ENCODE measurements around the gene SUSD1. TPM values are rescaled to one million over a fixed set of nuclear protein-coding genes. Genes with fewer than 3 reads are reported as not detected.

The SUSD1 gene
- total RNA-seq, 1 donor from 2014 or later: 16.6 TPM

- H3K9ac ChIP-seq (ENCODE audit: low read length): peak overlapping the region; percentile 47
- H3K27ac Mint-ChIP-seq (ENCODE audit: unreplicated experiment): peak overlapping the region; percentile 95
- DNase-seq (ENCODE audit: low read depth): peak; percentile 74
These were observed 115.7 kb downstream of the SUSD1 start for GRCh38 chr9:112059145-112059965.

DNA sequence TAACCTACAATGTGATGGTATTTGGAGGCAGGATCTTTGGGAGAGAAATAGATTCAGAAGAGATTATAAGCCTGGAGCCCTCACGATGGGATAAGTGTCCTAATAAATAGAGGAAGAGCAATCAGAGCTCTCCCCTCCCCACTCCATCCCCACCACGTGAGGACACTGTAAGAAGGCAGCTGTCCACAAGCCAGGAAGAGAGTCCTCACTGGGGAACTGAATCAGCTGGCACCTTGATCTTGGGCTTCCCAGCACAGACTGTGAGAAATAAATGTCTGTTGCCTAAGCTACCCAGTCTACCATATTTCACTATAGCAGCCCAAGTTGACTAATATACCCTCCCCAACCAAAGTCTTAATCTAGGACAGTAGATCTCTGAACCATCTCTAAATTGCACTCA lies 118.1 kb downstream of the SUSD1 start:
- Mint-ChIP-seq H3K4me3 (ENCODE audit: unreplicated experiment) (no peak overlapping the region), H3K4me1 (ENCODE audit: low read depth, unreplicated experiment) (peaks cover 31% of the 10 kb centered on the region), H3K36me3 (ENCODE audit: low read depth, unreplicated experiment) (peaks cover 10% of the 10 kb centered on the region), H3K27ac (ENCODE audit: unreplicated experiment) (no peak overlapping the region), H3K27me3 (ENCODE audit: low read depth, unreplicated experiment) (no peaks in the 10 kb centered on the region), H3K9me3 (ENCODE audit: unreplicated experiment) (peaks cover 3% of the 10 kb centered on the region)
- H3K9me3 ChIP-seq (ENCODE audit: insufficient read depth, low read depth, low read length): no peaks in the 10 kb centered on the region
- no peak overlapping the region for H3K4me2 ChIP-seq (ENCODE audit: low read length)
- no peak overlapping the region for H2AFZ ChIP-seq (ENCODE audit: low read depth, low read length)
- peaks cover 18% of the 10 kb centered on the region for H3K4me1 ChIP-seq (ENCODE audit: insufficient read depth, low read length)
- no peaks in the 10 kb centered on the region for H3K36me3 ChIP-seq (ENCODE audit: insufficient read depth, low read length)
- no peak overlapping the region for H3K4me3 ChIP-seq (ENCODE audit: insufficient read depth, low read depth, low read length)
- no peaks in the 10 kb centered on the region for H4K20me1 ChIP-seq (ENCODE audit: insufficient read depth, low read length)
- no peak for FAIRE-seq
- H3K79me2 ChIP-seq (ENCODE audit: insufficient read depth, low read length): no peaks in the 10 kb centered on the region
- H3K27me3 ChIP-seq (ENCODE audit: insufficient read depth, low read length): no peaks in the 10 kb centered on the region
- H3K27ac ChIP-seq (ENCODE audit: low read depth, low read length): no peak overlapping the region
- no peak for DNase-seq (ENCODE audit: low read depth)
- TF ChIP-seq, protein P1, sequence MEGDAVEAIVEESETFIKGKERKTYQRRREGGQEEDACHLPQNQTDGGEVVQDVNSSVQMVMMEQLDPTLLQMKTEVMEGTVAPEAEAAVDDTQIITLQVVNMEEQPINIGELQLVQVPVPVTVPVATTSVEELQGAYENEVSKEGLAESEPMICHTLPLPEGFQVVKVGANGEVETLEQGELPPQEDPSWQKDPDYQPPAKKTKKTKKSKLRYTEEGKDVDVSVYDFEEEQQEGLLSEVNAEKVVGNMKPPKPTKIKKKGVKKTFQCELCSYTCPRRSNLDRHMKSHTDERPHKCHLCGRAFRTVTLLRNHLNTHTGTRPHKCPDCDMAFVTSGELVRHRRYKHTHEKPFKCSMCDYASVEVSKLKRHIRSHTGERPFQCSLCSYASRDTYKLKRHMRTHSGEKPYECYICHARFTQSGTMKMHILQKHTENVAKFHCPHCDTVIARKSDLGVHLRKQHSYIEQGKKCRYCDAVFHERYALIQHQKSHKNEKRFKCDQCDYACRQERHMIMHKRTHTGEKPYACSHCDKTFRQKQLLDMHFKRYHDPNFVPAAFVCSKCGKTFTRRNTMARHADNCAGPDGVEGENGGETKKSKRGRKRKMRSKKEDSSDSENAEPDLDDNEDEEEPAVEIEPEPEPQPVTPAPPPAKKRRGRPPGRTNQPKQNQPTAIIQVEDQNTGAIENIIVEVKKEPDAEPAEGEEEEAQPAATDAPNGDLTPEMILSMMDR (IDR thresholded peaks at IDR 0.05; ENCODE audit: insufficient read depth, low read depth, low read length): no peak
- TF ChIP-seq EZH2 (IDR thresholded peaks at IDR 0.05; ENCODE audit: insufficient read depth, low read length): no peak
- no peak overlapping the region for H3K9ac ChIP-seq (ENCODE audit: low read length)

More at GRCh38 chr9:112059145-112059965, 115.7 kb downstream of the SUSD1 start:
- no peaks in the 10 kb centered on the region for H3K27me3 ChIP-seq (ENCODE audit: insufficient read depth, low read length)
- peaks cover 7% of the 10 kb centered on the region for H3K9me3 Mint-ChIP-seq (ENCODE audit: unreplicated experiment)
- no peaks in the 10 kb centered on the region for H3K79me2 ChIP-seq (ENCODE audit: insufficient read depth, low read length)
- H2AFZ ChIP-seq (ENCODE audit: low read depth, low read length): no peak overlapping the region
- H3K4me3 Mint-ChIP-seq (ENCODE audit: unreplicated experiment): no peak overlapping the region
- no peaks in the 10 kb centered on the region for H3K9me3 ChIP-seq (ENCODE audit: insufficient read depth, low read depth, low read length)
- peaks cover 30% of the 10 kb centered on the region for H3K4me1 Mint-ChIP-seq (ENCODE audit: low read depth, unreplicated experiment)
- H3K4me1 ChIP-seq (ENCODE audit: insufficient read depth, low read length): peaks cover 17% of the 10 kb centered on the region
- TF ChIP-seq EZH2 (IDR thresholded peaks at IDR 0.05; ENCODE audit: insufficient read depth, low read length): no peak
- TF ChIP-seq, protein P1 (IDR thresholded peaks at IDR 0.05; ENCODE audit: insufficient read depth, low read depth, low read length): no peak
- no peak overlapping the region for H3K4me3 ChIP-seq (ENCODE audit: insufficient read depth, low read depth, low read length)
- no peaks in the 10 kb centered on the region for H3K36me3 ChIP-seq (ENCODE audit: insufficient read depth, low read length)
- H3K27ac ChIP-seq (ENCODE audit: low read depth, low read length): peak overlapping the region; percentile 92
- peak; percentile 69 for FAIRE-seq
- H3K4me2 ChIP-seq (ENCODE audit: low read length): peak overlapping the region; percentile 22
- no peaks in the 10 kb centered on the region for H3K27me3 Mint-ChIP-seq (ENCODE audit: low read depth, unreplicated experiment)
- no peaks in the 10 kb centered on the region for H4K20me1 ChIP-seq (ENCODE audit: insufficient read depth, low read length)
- H3K36me3 Mint-ChIP-seq (ENCODE audit: low read depth, unreplicated experiment): peaks cover 8% of the 10 kb centered on the region

GRCh38 chr9:112054916-112055315 lies 120.2 kb downstream of the SUSD1 start:
- FAIRE-seq (no peak), DNase-seq (ENCODE audit: low read depth) (no peak)
- Histone ChIP-seq H3K4me1 (ENCODE audit: insufficient read depth, low read length) (peaks cover 27% of the 10 kb centered on the region), H2AFZ (ENCODE audit: low read depth, low read length) (no peak overlapping the region), H3K9me3 (ENCODE audit: insufficient read depth, low read depth, low read length) (no peaks in the 10 kb centered on the region), H3K27ac (ENCODE audit: low read depth, low read length) (no peak overlapping the region), H3K79me2 (ENCODE audit: insufficient read depth, low read length) (no peaks in the 10 kb centered on the region), H4K20me1 (ENCODE audit: insufficient read depth, low read length) (no peaks in the 10 kb centered on the region), H3K9ac (ENCODE audit: low read length) (no peak overlapping the region), H3K4me3 (ENCODE audit: insufficient read depth, low read depth, low read length) (no peak overlapping the region), H3K36me3 (ENCODE audit: insufficient read depth, low read length) (no peaks in the 10 kb centered on the region), H3K27me3 (ENCODE audit: insufficient read depth, low read length) (no peaks in the 10 kb centered on the region), H3K4me2 (ENCODE audit: low read length) (no peak overlapping the region)
- TF ChIP-seq, protein P1 (IDR thresholded peaks at IDR 0.05; ENCODE audit: insufficient read depth, low read depth, low read length): no peak
- TF ChIP-seq EZH2 (IDR thresholded peaks at IDR 0.05; ENCODE audit: insufficient read depth, low read length): no peak
- no peak overlapping the region for H3K4me3 Mint-ChIP-seq (ENCODE audit: unreplicated experiment)
- H3K9me3 Mint-ChIP-seq (ENCODE audit: unreplicated experiment): peaks cover 3% of the 10 kb centered on the region
- H3K36me3 Mint-ChIP-seq (ENCODE audit: low read depth, unreplicated experiment): peaks cover 10% of the 10 kb centered on the region
- H3K27me3 Mint-ChIP-seq (ENCODE audit: low read depth, unreplicated experiment): no peaks in the 10 kb centered on the region
- no peak overlapping the region for H3K27ac Mint-ChIP-seq (ENCODE audit: unreplicated experiment)
- H3K4me1 Mint-ChIP-seq (ENCODE audit: low read depth, unreplicated experiment): peaks cover 30% of the 10 kb centered on the region
